Upper lobe of left lung (tissue), 4 donors: Measurements from ENCODE around the gene YPEL2.

Source experiments
- CTCF ChIP-seq, 6 experiments: fragments of 450-650 bp in 4 of 6; fragments of 200-600 bp in 2 of 6; sonication (generic) in 2 of 6; IDR thresholded peaks; one replicate each; pipeline ENCODE4 v1.5.1; 2016 to 2019; ENCODE audit warnings: antibody characterized with exemption in 6 of 6
- EP300 ChIP-seq, 4 donors: sonication (generic); formaldehyde crosslinking; IDR thresholded peaks; one replicate each; pipeline ENCODE4 v1.5.1; 2017; ENCODE audit warnings: antibody characterized with exemption in 4 of 4, control low read depth in 2 of 4
- POLR2A ChIP-seq, 4 donors: fragments of 450-650 bp; IDR thresholded peaks; one replicate each; pipeline ENCODE4 v1.5.1; 2016 to 2017; ENCODE audit warnings: antibody characterized with exemption in 4 of 4, mild to moderate bottlenecking in 2 of 4
- POLR2AphosphoS5 ChIP-seq, 2 donors: sonication (generic); formaldehyde crosslinking; IDR thresholded peaks; one replicate each; pipeline ENCODE4 v1.5.1; 2017; ENCODE audit warnings: antibody characterized with exemption in 2 of 2

GRCh38 chr17:59434429-59434828 lies 103.0 kb downstream of the YPEL2 start:
- TF ChIP-seq CTCF (IDR thresholded peaks at IDR 0.05) (no peak), POLR2AphosphoS5 (IDR thresholded peaks at IDR 0.05) (no peak), POLR2A (IDR thresholded peaks at IDR 0.05) (no peak), EP300 (IDR thresholded peaks at IDR 0.05) (no peak)
